Stimulated activated CD8-positive, alpha-beta memory T cell treated with anti-CD3 and anti-CD28 coated beads, Interleukin-7, amount 100 ng/mL, for 4 hours (primary cell): ENCODE measurements around the gene SCGB3A2.
"Not testable (repeated sequence)": the region's sequence is repeated elsewhere in the genome, so short reads cannot be mapped to it uniquely, and the experiment has no call there.

Source experiments
- DNase-seq, 2 donors: peaks; one replicate each; pipeline ENCODE4 v3.0.0-alpha.2; 2020; ENCODE audit warnings: low read depth in 2 of 2

Gene SCGB3A2

GRCh38 chr5:147863454-147864158 lies 14.9 kb upstream of the SCGB3A2 start:
- no peak for DNase-seq

GRCh38 chr5:147869112-147869511 lies 9.4 kb upstream of the SCGB3A2 start:
- DNase-seq = no peak

- DNase-seq = not testable (repeated sequence)
Observed at GRCh38 chr5:147869892-147870291, 8.6 kb upstream of the SCGB3A2 start.

- not testable (repeated sequence) for DNase-seq
Observed at GRCh38 chr5:147871980-147872549, 6.4 kb upstream of the SCGB3A2 start.

GRCh38 chr5:147872744-147873435 lies 5.6 kb upstream of the SCGB3A2 start:
- not testable (repeated sequence) for DNase-seq

- DNase-seq = not testable (repeated sequence)
Observed at GRCh38 chr5:147874118-147874875, 4.2 kb upstream of the SCGB3A2 start.

- DNase-seq = no peak
Observed at GRCh38 chr5:147874910-147875367, 3.6 kb upstream of the SCGB3A2 start.

GRCh38 chr5:147876141-147876540 lies 2.4 kb upstream of the SCGB3A2 start:
- DNase-seq = no peak

- no peak for DNase-seq
Observed at GRCh38 chr5:147876626-147877025, 1.9 kb upstream of the SCGB3A2 start.

- DNase-seq = no peak
Observed at GRCh38 chr5:147879784-147880183, 1.3 kb downstream of the SCGB3A2 start.

- DNase-seq = no peak
Observed at GRCh38 chr5:147880487-147880886, 2.0 kb downstream of the SCGB3A2 start.

- DNase-seq = no peak
Observed at GRCh38 chr5:147882586-147883313, 4.2 kb downstream of the SCGB3A2 start.

- no peak for DNase-seq
Observed at GRCh38 chr5:147887026-147887627, 8.6 kb downstream of the SCGB3A2 start.

GRCh38 chr5:147887930-147888329 lies 9.4 kb downstream of the SCGB3A2 start:
- no peak for DNase-seq

- DNase-seq = no peak
Observed at GRCh38 chr5:147892696-147893296, 14.3 kb downstream of the SCGB3A2 start.

- DNase-seq = no peak
Observed at GRCh38 chr5:147893820-147894219, 15.3 kb downstream of the SCGB3A2 start.

- no peak for DNase-seq
Observed at GRCh38 chr5:147895864-147896263, 17.4 kb downstream of the SCGB3A2 start.

GRCh38 chr5:147898875-147899401 lies 20.4 kb downstream of the SCGB3A2 start:
- no peak for DNase-seq

GRCh38 chr5:147901599-147902039 lies 23.1 kb downstream of the SCGB3A2 start:
- no peak for DNase-seq

- no peak for DNase-seq
Observed at GRCh38 chr5:147902609-147903115, 24.2 kb downstream of the SCGB3A2 start.
